ENCODE measurements around the gene EDN1.

Gene EDN1

GRCh38 chr6:12271594-12271993 is 18.6 kb upstream of the EDN1 start:
- Histone ChIP-seq H3K4me3 (ENCODE audit: low read depth, low read length) (no peak overlapping the region), H3K27ac (ENCODE audit: low read depth, low read length) (no peak overlapping the region), H3K27me3 (ENCODE audit: control insufficient read depth, insufficient read depth, low read length) (no peaks in the 10 kb centered on the region), H3K36me3 (ENCODE audit: control insufficient read depth, insufficient read depth, low read length) (no peaks in the 10 kb centered on the region), H3K9me3 (ENCODE audit: control insufficient read depth, insufficient read depth, low read length) (0 out of 2 replicates have a peak, but pooled peaks cover 5% of the 10 kb centered on the region), H3K4me1 (ENCODE audit: control insufficient read depth, insufficient read depth, low read length) (no peaks in the 10 kb centered on the region), H3K9ac (ENCODE audit: low read depth, low read length) (no peak overlapping the region)

- Histone ChIP-seq H3K9ac (ENCODE audit: low read depth, low read length) (no peak overlapping the region), H3K27ac (ENCODE audit: low read depth, low read length) (no peak overlapping the region), H3K4me3 (ENCODE audit: low read depth, low read length) (no peak overlapping the region), H3K9me3 (ENCODE audit: control insufficient read depth, insufficient read depth, low read length) (0 out of 2 replicates have a peak, but pooled peaks cover 5% of the 10 kb centered on the region), H3K4me1 (ENCODE audit: control insufficient read depth, insufficient read depth, low read length) (no peaks in the 10 kb centered on the region), H3K36me3 (ENCODE audit: control insufficient read depth, insufficient read depth, low read length) (no peaks in the 10 kb centered on the region), H3K27me3 (ENCODE audit: control insufficient read depth, insufficient read depth, low read length) (no peaks in the 10 kb centered on the region)
These were observed 18.2 kb upstream of the EDN1 start for GRCh38 chr6:12271997-12272396.

GRCh38 chr6:12275107-12275506 is 15.1 kb upstream of the EDN1 start:
- H3K9me3 ChIP-seq (ENCODE audit: control insufficient read depth, insufficient read depth, low read length): 0 out of 2 replicates have a peak, but pooled peaks cover 5% of the 10 kb centered on the region
- no peaks in the 10 kb centered on the region for H3K27me3 ChIP-seq (ENCODE audit: control insufficient read depth, insufficient read depth, low read length)
- H3K36me3 ChIP-seq (ENCODE audit: control insufficient read depth, insufficient read depth, low read length): no peaks in the 10 kb centered on the region
- H3K9ac ChIP-seq (ENCODE audit: low read depth, low read length): no peak overlapping the region
- no peaks in the 10 kb centered on the region for H3K4me1 ChIP-seq (ENCODE audit: control insufficient read depth, insufficient read depth, low read length)
- H3K4me3 ChIP-seq (ENCODE audit: low read depth, low read length): no peak overlapping the region
- no peak overlapping the region for H3K27ac ChIP-seq (ENCODE audit: low read depth, low read length)

GRCh38 chr6:12276930-12277315 is 13.2 kb upstream of the EDN1 start:
- Histone ChIP-seq H3K9ac (ENCODE audit: low read depth, low read length) (no peak overlapping the region), H3K9me3 (ENCODE audit: control insufficient read depth, insufficient read depth, low read length) (0 out of 2 replicates have a peak, but pooled peaks cover under 1% of the 10 kb centered on the region), H3K27ac (ENCODE audit: low read depth, low read length) (no peak overlapping the region), H3K27me3 (ENCODE audit: control insufficient read depth, insufficient read depth, low read length) (no peaks in the 10 kb centered on the region), H3K4me3 (ENCODE audit: low read depth, low read length) (no peak overlapping the region), H3K4me1 (ENCODE audit: control insufficient read depth, insufficient read depth, low read length) (no peaks in the 10 kb centered on the region), H3K36me3 (ENCODE audit: control insufficient read depth, insufficient read depth, low read length) (no peaks in the 10 kb centered on the region)

GRCh38 chr6:12277386-12277785 is 12.8 kb upstream of the EDN1 start:
- Histone ChIP-seq H3K36me3 (ENCODE audit: control insufficient read depth, insufficient read depth, low read length) (no peaks in the 10 kb centered on the region), H3K9me3 (ENCODE audit: control insufficient read depth, insufficient read depth, low read length) (no peaks in the 10 kb centered on the region), H3K4me1 (ENCODE audit: control insufficient read depth, insufficient read depth, low read length) (no peaks in the 10 kb centered on the region), H3K27me3 (ENCODE audit: control insufficient read depth, insufficient read depth, low read length) (no peaks in the 10 kb centered on the region), H3K9ac (ENCODE audit: low read depth, low read length) (no peak overlapping the region), H3K27ac (ENCODE audit: low read depth, low read length) (no peak overlapping the region), H3K4me3 (ENCODE audit: low read depth, low read length) (no peak overlapping the region)

- Histone ChIP-seq H3K9me3 (ENCODE audit: control insufficient read depth, insufficient read depth, low read length) (no peaks in the 10 kb centered on the region), H3K4me1 (ENCODE audit: control insufficient read depth, insufficient read depth, low read length) (no peaks in the 10 kb centered on the region), H3K9ac (ENCODE audit: low read depth, low read length) (no peak overlapping the region), H3K36me3 (ENCODE audit: control insufficient read depth, insufficient read depth, low read length) (no peaks in the 10 kb centered on the region), H3K27me3 (ENCODE audit: control insufficient read depth, insufficient read depth, low read length) (no peaks in the 10 kb centered on the region), H3K4me3 (ENCODE audit: low read depth, low read length) (no peak overlapping the region), H3K27ac (ENCODE audit: low read depth, low read length) (no peak overlapping the region)
These were observed 11.2 kb upstream of the EDN1 start for GRCh38 chr6:12278915-12279314.

GRCh38 chr6:12279322-12280091 is 10.7 kb upstream of the EDN1 start:
- no peaks in the 10 kb centered on the region for H3K4me1 ChIP-seq (ENCODE audit: control insufficient read depth, insufficient read depth, low read length)
- no peak overlapping the region for H3K4me3 ChIP-seq (ENCODE audit: low read depth, low read length)
- H3K36me3 ChIP-seq (ENCODE audit: control insufficient read depth, insufficient read depth, low read length): no peaks in the 10 kb centered on the region
- H3K9me3 ChIP-seq (ENCODE audit: control insufficient read depth, insufficient read depth, low read length): no peaks in the 10 kb centered on the region
- H3K9ac ChIP-seq (ENCODE audit: low read depth, low read length): no peak overlapping the region
- H3K27me3 ChIP-seq (ENCODE audit: control insufficient read depth, insufficient read depth, low read length): no peaks in the 10 kb centered on the region
- H3K27ac ChIP-seq (ENCODE audit: low read depth, low read length): no peak overlapping the region

GRCh38 chr6:12280458-12280857 is 9.7 kb upstream of the EDN1 start:
- H3K9me3 ChIP-seq (ENCODE audit: control insufficient read depth, insufficient read depth, low read length): no peaks in the 10 kb centered on the region
- H3K27me3 ChIP-seq (ENCODE audit: control insufficient read depth, insufficient read depth, low read length): no peaks in the 10 kb centered on the region
- no peaks in the 10 kb centered on the region for H3K36me3 ChIP-seq (ENCODE audit: control insufficient read depth, insufficient read depth, low read length)
- H3K4me3 ChIP-seq (ENCODE audit: low read depth, low read length): no peak overlapping the region
- H3K9ac ChIP-seq (ENCODE audit: low read depth, low read length): no peak overlapping the region
- no peaks in the 10 kb centered on the region for H3K4me1 ChIP-seq (ENCODE audit: control insufficient read depth, insufficient read depth, low read length)
- H3K27ac ChIP-seq (ENCODE audit: low read depth, low read length): no peak overlapping the region

GRCh38 chr6:12280902-12281301 is 9.3 kb upstream of the EDN1 start:
- Histone ChIP-seq H3K27ac (ENCODE audit: low read depth, low read length) (no peak overlapping the region), H3K27me3 (ENCODE audit: control insufficient read depth, insufficient read depth, low read length) (no peaks in the 10 kb centered on the region), H3K9ac (ENCODE audit: low read depth, low read length) (no peak overlapping the region), H3K4me1 (ENCODE audit: control insufficient read depth, insufficient read depth, low read length) (no peaks in the 10 kb centered on the region), H3K4me3 (ENCODE audit: low read depth, low read length) (no peak overlapping the region), H3K9me3 (ENCODE audit: control insufficient read depth, insufficient read depth, low read length) (no peaks in the 10 kb centered on the region), H3K36me3 (ENCODE audit: control insufficient read depth, insufficient read depth, low read length) (no peaks in the 10 kb centered on the region)

GRCh38 chr6:12283904-12284303 is 6.3 kb upstream of the EDN1 start:
- Histone ChIP-seq H3K9ac (ENCODE audit: low read depth, low read length) (no peak overlapping the region), H3K27me3 (ENCODE audit: control insufficient read depth, insufficient read depth, low read length) (no peaks in the 10 kb centered on the region), H3K4me3 (ENCODE audit: low read depth, low read length) (no peak overlapping the region), H3K9me3 (ENCODE audit: control insufficient read depth, insufficient read depth, low read length) (no peaks in the 10 kb centered on the region), H3K4me1 (ENCODE audit: control insufficient read depth, insufficient read depth, low read length) (peaks cover 6% of the 10 kb centered on the region), H3K36me3 (ENCODE audit: control insufficient read depth, insufficient read depth, low read length) (no peaks in the 10 kb centered on the region), H3K27ac (ENCODE audit: low read depth, low read length) (no peak overlapping the region)

GRCh38 chr6:12286373-12287110 is 3.6 kb upstream of the EDN1 start:
- H3K9me3 ChIP-seq (ENCODE audit: control insufficient read depth, insufficient read depth, low read length): no peaks in the 10 kb centered on the region
- H3K27me3 ChIP-seq (ENCODE audit: control insufficient read depth, insufficient read depth, low read length): peaks cover 18% of the 10 kb centered on the region
- H3K4me1 ChIP-seq (ENCODE audit: control insufficient read depth, insufficient read depth, low read length): peaks cover 19% of the 10 kb centered on the region
- H3K36me3 ChIP-seq (ENCODE audit: control insufficient read depth, insufficient read depth, low read length): no peaks in the 10 kb centered on the region
- H3K9ac ChIP-seq (ENCODE audit: low read depth, low read length): no peak overlapping the region
- no peak overlapping the region for H3K4me3 ChIP-seq (ENCODE audit: low read depth, low read length)
- H3K27ac ChIP-seq (ENCODE audit: low read depth, low read length): no peak overlapping the region

Measured in HUES48 (cell line).